ENCODE data around the gene TBL2.

DNA sequence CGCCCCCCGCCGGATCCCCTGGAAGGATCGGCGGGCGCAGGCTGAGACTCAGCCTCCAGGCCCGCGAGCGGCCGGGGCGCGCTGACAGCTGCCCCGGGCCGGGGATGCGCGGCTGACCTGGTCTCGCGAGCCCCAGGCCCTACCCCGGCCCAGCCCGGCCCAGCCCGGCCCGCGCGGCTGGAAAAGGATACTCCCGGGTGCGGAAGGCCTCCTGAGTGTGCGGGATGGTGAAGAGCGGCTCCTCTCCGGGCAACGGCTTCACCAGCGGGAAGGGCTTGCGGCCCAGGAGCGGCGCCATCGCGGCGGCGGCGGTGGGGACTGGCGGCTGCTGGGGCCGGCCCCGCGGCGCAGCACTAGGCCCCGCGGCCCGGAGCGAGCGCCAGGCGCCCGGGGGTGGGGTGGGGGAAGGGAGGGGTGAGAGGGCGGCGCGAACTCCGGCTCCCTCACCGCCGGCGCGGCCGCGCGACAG lies 56.7 kb downstream of the TBL2 start:
- TF ChIP-seq POLR2A (IDR thresholded peaks at IDR 0.05; ENCODE audit: low read depth) = no peak
- TF ChIP-seq POLR2AphosphoS5 (IDR thresholded peaks at IDR 0.05) = no peak
